ENCODE results near the gene MGAT3. TPM values are rescaled to one million over a fixed set of nuclear protein-coding genes. Genes with fewer than 3 reads are reported as not detected.

Gene MGAT3
- total RNA-seq, 1 donor from 2014 or later = 12.8 TPM

GRCh38 chr22:39526736-39527171 is 69.9 kb downstream of the MGAT3 start:
- H3K27ac Mint-ChIP-seq (ENCODE audit: unreplicated experiment) = no peak overlapping the region
- H3K27me3 Mint-ChIP-seq (ENCODE audit: unreplicated experiment) = peaks cover 22% of the 10 kb centered on the region
- peaks cover 6% of the 10 kb centered on the region for H3K36me3 Mint-ChIP-seq (ENCODE audit: unreplicated experiment)
- TF ChIP-seq CTCF (IDR thresholded peaks at IDR 0.05; ENCODE audit: partially characterized antibody, unreplicated experiment) = no peak
- DNase-seq = no peak
- H3K4me1 Mint-ChIP-seq (ENCODE audit: low read depth, unreplicated experiment) = peaks cover 56% of the 10 kb centered on the region
- H3K4me3 Mint-ChIP-seq (ENCODE audit: unreplicated experiment) = no peak overlapping the region
- H3K9me3 Mint-ChIP-seq (ENCODE audit: unreplicated experiment) = peaks cover 19% of the 10 kb centered on the region

- no peak for DNase-seq
- H3K4me3 Mint-ChIP-seq (ENCODE audit: unreplicated experiment) = peak overlapping the region; percentile 82
- H3K4me1 Mint-ChIP-seq (ENCODE audit: low read depth, unreplicated experiment) = peaks cover 54% of the 10 kb centered on the region
- H3K36me3 Mint-ChIP-seq (ENCODE audit: unreplicated experiment) = no peaks in the 10 kb centered on the region
- peak overlapping the region; percentile 98 for H3K27ac Mint-ChIP-seq (ENCODE audit: unreplicated experiment)
- H3K9me3 Mint-ChIP-seq (ENCODE audit: unreplicated experiment) = peaks cover 17% of the 10 kb centered on the region
- H3K27me3 Mint-ChIP-seq (ENCODE audit: unreplicated experiment) = peaks cover 20% of the 10 kb centered on the region
- TF ChIP-seq CTCF (IDR thresholded peaks at IDR 0.05; ENCODE audit: partially characterized antibody, unreplicated experiment) = no peak
Measured at GRCh38 chr22:39527481-39527961, 70.7 kb downstream of the MGAT3 start.

- Mint-ChIP-seq H3K4me1 (ENCODE audit: low read depth, unreplicated experiment) (peaks cover 49% of the 10 kb centered on the region), H3K9me3 (ENCODE audit: unreplicated experiment) (peaks cover 16% of the 10 kb centered on the region), H3K4me3 (ENCODE audit: unreplicated experiment) (peak overlapping the region; percentile 82), H3K27me3 (ENCODE audit: unreplicated experiment) (peaks cover 17% of the 10 kb centered on the region), H3K27ac (ENCODE audit: unreplicated experiment) (peak overlapping the region; percentile 98), H3K36me3 (ENCODE audit: unreplicated experiment) (no peaks in the 10 kb centered on the region)
- no peak for TF ChIP-seq CTCF (IDR thresholded peaks at IDR 0.05; ENCODE audit: partially characterized antibody, unreplicated experiment)
- DNase-seq = peak; percentile 64
Measured at GRCh38 chr22:39528080-39528661, 71.4 kb downstream of the MGAT3 start.

- Mint-ChIP-seq H3K36me3 (ENCODE audit: unreplicated experiment) (no peaks in the 10 kb centered on the region), H3K4me3 (ENCODE audit: unreplicated experiment) (peak overlapping the region; percentile 82), H3K4me1 (ENCODE audit: low read depth, unreplicated experiment) (peaks cover 48% of the 10 kb centered on the region), H3K27me3 (ENCODE audit: unreplicated experiment) (peaks cover 16% of the 10 kb centered on the region), H3K9me3 (ENCODE audit: unreplicated experiment) (peaks cover 13% of the 10 kb centered on the region), H3K27ac (ENCODE audit: unreplicated experiment) (peak overlapping the region; percentile 98)
- peak; percentile 96 for DNase-seq
- peak; percentile 78 for TF ChIP-seq CTCF (IDR thresholded peaks at IDR 0.05; ENCODE audit: partially characterized antibody, unreplicated experiment)
Measured at GRCh38 chr22:39528681-39529486, 72.1 kb downstream of the MGAT3 start.

- DNase-seq = no peak
- peaks cover 50% of the 10 kb centered on the region for H3K4me1 Mint-ChIP-seq (ENCODE audit: low read depth, unreplicated experiment)
- H3K4me3 Mint-ChIP-seq (ENCODE audit: unreplicated experiment) = no peak overlapping the region
- H3K36me3 Mint-ChIP-seq (ENCODE audit: unreplicated experiment) = no peaks in the 10 kb centered on the region
- H3K9me3 Mint-ChIP-seq (ENCODE audit: unreplicated experiment) = peaks cover 18% of the 10 kb centered on the region
- peaks cover 17% of the 10 kb centered on the region for H3K27me3 Mint-ChIP-seq (ENCODE audit: unreplicated experiment)
- peak; percentile 34 for TF ChIP-seq CTCF (IDR thresholded peaks at IDR 0.05; ENCODE audit: partially characterized antibody, unreplicated experiment)
- H3K27ac Mint-ChIP-seq (ENCODE audit: unreplicated experiment) = no peak overlapping the region
Measured at GRCh38 chr22:39529487-39529851, 72.7 kb downstream of the MGAT3 start.

Data from glutamatergic neuron (in vitro differentiated cells).